HFF-Myc (cell line): ENCODE results near the gene RNF180.

ENCODE experiments used
- DNase-seq: peaks from one replicate; pipeline ENCODE4 v3.0.0-alpha.2; 2011; ENCODE audit warnings: low read depth; ENCODE audit errors: extremely low read depth
- H3K4me3 ChIP-seq: replicated peaks from 2 replicates; pipeline ENCODE4 v1.5.1; 2011; ENCODE audit warnings: low read depth, mild to moderate bottlenecking, control low read depth, low read length
- TF ChIP-seq, protein P1 (sequence below): IDR thresholded peaks from 2 replicates; pipeline ENCODE4 v1.5.1; 2012; ENCODE audit warnings: mild to moderate bottlenecking, low read depth, low read length, control low read depth; ENCODE audit errors: missing control alignments

RNF180 gene, protein sequence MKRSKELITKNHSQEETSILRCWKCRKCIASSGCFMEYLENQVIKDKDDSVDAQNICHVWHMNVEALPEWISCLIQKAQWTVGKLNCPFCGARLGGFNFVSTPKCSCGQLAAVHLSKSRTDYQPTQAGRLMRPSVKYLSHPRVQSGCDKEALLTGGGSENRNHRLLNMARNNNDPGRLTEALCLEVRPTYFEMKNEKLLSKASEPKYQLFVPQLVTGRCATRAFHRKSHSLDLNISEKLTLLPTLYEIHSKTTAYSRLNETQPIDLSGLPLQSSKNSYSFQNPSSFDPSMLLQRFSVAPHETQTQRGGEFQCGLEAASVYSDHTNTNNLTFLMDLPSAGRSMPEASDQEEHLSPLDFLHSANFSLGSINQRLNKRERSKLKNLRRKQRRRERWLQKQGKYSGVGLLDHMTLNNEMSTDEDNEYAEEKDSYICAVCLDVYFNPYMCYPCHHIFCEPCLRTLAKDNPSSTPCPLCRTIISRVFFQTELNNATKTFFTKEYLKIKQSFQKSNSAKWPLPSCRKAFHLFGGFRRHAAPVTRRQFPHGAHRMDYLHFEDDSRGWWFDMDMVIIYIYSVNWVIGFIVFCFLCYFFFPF

DNA sequence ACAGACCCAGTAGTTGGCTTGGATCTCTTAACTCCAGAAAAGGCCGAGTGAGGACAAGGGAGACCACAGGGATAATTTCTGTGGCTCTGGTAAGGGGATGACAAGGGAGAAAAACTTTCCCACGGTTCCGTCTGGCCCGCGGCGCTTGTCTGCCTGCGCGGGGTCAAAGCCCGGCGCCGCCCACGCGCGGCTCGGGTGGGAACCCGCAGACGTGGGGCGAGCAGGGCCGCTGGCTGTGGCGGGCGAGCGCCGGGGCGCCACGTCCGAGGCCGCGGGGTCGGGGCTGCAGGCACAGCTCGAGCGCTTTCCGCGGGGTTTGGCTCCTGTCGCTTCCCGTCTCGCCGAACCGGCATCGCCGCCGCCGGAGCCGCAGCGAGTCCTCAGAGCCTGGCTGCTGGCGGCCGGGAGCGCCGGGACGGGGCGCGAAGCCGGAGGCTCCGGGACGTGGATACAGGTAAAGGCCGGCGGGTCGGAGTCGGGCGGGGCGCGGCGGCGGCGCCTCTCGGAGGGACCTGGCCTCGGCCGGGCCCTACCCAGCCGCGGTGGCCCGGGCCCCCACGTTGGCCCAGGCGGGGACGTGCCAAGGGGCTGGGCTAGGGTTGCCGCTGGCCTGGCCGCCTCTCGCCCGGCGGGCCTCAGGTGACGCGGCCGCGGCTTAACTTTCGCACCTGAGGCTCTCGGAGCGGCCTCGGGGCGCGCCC is at the start of gene RNF180:
Gene RNF180, plus strand, starts transcription at position 344 of the 701 bp plus-strand sequence. CDS start 34,965 bp downstream, outside the sequence.
- H3K4me3 ChIP-seq = peak within 1 kb of the TSS; percentile 15; the same call in 1 of the 2 replicates
- TF ChIP-seq, protein P1, sequence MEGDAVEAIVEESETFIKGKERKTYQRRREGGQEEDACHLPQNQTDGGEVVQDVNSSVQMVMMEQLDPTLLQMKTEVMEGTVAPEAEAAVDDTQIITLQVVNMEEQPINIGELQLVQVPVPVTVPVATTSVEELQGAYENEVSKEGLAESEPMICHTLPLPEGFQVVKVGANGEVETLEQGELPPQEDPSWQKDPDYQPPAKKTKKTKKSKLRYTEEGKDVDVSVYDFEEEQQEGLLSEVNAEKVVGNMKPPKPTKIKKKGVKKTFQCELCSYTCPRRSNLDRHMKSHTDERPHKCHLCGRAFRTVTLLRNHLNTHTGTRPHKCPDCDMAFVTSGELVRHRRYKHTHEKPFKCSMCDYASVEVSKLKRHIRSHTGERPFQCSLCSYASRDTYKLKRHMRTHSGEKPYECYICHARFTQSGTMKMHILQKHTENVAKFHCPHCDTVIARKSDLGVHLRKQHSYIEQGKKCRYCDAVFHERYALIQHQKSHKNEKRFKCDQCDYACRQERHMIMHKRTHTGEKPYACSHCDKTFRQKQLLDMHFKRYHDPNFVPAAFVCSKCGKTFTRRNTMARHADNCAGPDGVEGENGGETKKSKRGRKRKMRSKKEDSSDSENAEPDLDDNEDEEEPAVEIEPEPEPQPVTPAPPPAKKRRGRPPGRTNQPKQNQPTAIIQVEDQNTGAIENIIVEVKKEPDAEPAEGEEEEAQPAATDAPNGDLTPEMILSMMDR = no peak
- no peak for DNase-seq

DNA sequence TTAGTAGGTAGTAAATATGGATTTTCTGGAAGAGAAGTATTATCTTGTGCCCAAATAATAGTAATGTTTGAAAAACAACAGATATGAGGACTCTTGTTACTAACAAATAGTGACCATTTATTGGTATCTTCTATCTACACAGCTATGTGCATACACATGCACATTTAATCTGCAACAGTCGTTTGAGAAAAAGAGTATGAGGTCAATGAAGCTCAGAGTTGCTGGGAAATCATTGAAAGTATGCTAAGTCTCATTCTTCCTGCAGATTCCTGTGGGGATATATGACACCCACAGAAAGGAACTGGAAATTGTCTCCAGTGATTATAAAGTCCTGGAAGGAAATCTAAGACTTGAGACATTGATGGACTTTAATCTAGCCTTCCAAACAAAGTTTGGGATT is 40.1 kb upstream of the RNF180 start:
- DNase-seq = no peak
- H3K4me3 ChIP-seq = no peak overlapping the region
- TF ChIP-seq, protein P1 = no peak

DNA sequence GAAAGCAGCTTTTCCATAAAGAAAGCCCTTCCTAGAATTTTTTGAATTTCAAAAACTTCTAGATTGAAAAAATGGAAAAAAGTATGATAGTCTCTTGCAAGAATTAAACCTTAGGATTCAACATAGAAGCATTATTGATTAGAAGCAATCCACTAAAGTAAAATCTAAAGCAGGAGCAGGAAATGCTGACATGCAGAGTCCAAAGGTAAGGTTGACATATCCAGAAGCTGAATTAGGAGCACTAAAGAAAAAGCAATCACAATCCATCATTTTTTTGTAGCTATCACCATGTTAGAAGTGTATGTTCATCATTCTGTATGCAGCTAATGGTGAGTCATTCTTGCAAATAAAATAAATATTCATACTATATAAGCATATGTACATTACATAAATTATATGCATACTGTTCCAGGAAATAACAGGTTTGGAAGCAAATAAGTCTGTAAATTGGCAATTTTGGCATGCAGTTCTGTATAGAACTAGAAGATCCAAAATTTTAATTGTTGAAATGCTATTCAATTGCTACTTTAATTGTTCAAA is 39.4 kb upstream of the RNF180 start:
- TF ChIP-seq, protein P1 = no peak
- H3K4me3 ChIP-seq = no peak overlapping the region
- no peak for DNase-seq

DNA sequence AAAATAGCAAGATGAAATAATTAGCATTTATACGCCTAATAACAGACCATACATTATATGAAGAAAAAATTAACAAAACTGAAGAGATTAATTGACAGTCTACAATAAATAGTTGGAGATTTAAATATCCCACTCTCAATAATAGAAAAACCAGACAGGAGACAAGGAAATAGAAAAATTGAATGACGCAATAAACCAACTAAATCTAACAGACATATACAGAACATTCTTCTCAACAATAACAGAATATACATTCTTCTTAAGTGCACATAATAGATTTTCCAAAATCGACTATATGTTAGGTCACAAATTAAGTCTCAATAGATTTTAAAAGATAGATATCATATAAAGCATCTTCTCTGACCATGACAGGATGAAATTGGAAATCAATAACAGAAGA is 25.6 kb upstream of the RNF180 start:
- no peak for DNase-seq
- no peak overlapping the region for H3K4me3 ChIP-seq
- TF ChIP-seq, protein P1 = no peak

DNA sequence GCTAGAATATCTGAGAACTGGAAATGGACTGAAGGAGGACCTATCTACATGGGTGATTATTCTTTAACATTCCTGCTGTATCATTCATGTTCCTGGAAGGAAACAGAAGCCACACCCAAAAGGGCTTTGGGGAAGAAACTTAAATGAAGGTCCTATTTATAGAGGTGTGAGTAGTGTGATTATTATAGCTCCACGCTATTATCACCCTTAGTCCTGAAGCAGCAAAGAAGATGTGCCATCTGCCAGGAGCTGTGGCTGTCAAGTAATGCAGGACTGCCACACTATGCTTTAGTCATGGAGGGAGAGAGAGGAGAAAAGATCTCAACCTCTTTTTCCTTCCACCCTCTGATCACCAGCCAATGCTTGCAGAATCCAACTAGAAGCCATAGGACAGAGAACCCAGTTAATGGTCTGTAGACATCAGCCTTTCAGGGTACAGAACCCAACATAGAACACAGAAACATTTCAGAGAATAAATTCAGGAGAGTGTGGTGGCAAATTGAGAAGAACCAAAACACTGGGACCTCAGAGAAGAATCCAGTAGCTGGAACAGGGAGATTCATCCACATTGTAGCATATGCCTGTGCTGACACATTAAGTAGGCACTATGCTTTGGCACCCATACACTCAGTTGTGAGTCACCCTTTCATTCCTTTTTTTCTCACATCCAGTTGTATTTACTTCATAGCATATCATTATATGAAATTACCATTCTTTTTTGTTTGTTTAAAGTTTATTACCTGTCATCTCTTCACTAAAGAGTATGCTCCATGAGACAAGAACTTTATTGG is 21.0 kb upstream of the RNF180 start:
- no peak overlapping the region for H3K4me3 ChIP-seq
- TF ChIP-seq, protein P1 = no peak
- DNase-seq = no peak
